Measurements from ENCODE around the gene SND1.

SND1 gene

GRCh38 chr7:128074736-128075135 lies 422.7 kb downstream of the SND1 start:
- in situ Hi-C loops (cut with MboI; ENCODE audit: low pct_unique_long_range_greater_than_20kb, low sequenced_read_pairs), result no loop called here

DNA sequence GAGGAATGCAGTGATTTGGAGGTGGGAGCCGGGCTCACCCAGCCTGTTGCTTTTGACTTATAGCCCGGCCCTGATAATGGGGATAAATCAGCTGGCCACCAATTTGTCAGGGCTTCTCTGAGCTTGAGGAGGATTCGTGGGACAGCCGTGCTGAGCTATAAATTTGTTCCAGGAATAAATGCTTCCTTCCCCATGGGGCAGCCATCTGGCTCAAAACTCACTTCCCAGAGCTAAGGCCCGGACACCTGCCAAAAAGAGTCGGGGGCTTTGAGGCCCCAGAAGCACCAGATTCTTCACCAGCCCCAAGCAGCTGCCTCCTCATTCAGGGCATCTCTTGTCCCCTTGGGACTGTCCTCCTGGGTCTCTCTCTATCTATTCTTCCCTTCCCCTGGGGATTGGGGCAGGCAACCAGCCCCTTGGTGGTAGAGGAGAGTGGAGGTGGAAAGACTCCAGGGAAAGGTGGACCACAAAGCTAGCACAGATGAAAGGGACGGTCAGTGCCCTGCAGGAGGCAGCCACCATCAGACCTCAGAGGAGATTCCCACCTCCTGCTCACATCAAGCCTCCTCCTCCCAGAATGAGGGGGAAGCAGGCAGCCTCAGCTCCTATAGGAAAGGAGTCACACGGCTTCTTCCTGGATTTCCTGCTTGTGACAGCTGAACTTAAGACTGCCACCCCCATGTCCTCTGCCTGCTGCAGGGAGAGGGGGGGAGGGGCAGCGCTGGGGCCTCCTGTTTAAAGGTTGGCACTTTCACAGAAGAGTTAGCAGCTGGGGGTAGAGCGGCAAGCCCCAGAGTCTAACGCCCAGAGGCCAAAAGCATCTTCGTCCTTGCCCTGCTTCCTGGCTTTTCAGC lies 423.5 kb downstream of the SND1 start:
- no peak for DNase-seq
- in situ Hi-C loops (cut with MboI; ENCODE audit: low pct_unique_long_range_greater_than_20kb, low sequenced_read_pairs), result no loop called here

More at GRCh38 chr7:128074736-128075135, 422.7 kb downstream of the SND1 start:
- no peak for DNase-seq

DNA sequence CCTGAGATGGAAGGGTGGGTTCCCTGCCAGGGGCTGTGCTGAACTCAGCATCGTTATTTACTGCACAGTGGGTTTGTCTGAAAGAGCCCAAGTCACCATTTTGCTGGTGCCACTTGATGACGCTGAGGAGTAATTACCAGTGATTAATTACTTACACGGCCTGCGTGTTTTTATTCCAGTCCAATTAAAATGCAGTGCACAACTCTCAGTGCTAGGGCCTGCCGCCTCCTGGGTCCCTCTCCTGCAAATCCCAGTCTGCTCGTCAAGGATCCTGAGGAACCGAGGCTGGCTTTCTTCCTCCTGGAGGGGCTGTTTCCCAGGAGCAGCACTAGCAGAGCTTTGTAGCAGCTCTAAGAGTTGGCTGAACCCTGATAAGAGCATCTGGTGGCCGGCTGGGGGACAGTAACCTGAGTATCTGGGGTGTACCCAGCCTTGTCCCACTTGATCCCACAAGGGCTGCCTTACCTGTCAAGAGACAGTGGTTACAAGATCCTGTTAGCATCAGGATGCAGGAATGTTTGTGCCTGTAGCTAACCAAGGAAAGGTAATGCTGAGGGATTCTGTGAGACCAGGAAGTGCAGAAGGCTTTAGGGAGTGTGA lies 424.3 kb downstream of the SND1 start:
- in situ Hi-C loops (cut with MboI; ENCODE audit: low pct_unique_long_range_greater_than_20kb, low sequenced_read_pairs), result no loop called here

DNA sequence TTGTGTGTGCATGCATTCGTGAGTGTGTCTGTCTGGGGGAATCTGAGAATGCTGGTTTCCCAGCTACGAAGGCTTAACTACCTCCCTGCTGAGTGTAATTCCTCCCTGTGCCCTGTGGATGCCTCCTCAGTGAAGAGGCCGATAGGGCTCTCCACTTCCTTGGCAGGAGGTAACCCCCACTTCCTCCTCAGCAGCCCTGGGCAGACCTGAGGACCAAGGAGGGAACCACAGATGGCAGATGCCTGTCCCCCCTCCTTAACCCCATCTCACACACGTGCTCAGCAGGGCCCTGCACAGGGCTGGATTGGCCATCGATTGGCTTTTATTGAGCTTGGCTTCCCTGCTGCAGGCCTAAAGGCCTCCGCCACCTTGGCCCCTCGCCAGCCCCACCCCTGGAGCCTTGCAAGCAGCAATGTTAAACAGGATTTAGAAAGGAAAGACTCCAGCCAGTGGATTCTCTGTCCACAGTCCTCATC lies 424.8 kb downstream of the SND1 start:
- in situ Hi-C loops (cut with MboI; ENCODE audit: low pct_unique_long_range_greater_than_20kb, low sequenced_read_pairs), result no loop called here
- DNase-seq, result peak; percentile 18

More for the DNA sequence above, 424.3 kb downstream of the SND1 start:
- DNase-seq, result no peak

DNA sequence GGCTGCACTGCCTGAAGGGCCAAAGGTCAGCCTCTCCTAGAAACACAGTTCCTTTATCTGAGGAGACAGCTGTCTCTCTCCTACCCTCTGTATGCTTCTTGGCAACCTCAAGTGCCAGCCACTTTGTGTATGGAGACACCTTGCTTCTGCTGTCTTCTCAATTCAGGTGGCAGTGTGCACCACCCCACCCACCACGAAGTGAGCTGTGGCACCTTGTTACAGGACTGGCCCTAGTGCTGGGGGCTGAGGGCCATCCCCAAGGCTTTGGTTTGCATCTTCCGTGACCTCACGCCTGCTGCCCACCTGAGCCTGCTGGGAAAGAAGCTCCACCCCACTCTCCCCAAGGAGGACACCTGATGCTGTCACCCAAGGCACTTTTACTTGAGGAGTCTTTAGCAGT lies 426.3 kb downstream of the SND1 start:
- in situ Hi-C loops (cut with MboI; ENCODE audit: low pct_unique_long_range_greater_than_20kb, low sequenced_read_pairs), result no loop called here
- DNase-seq, result no peak

GRCh38 chr7:128080169-128080568 lies 428.2 kb downstream of the SND1 start:
- in situ Hi-C loops (cut with MboI; ENCODE audit: low pct_unique_long_range_greater_than_20kb, low sequenced_read_pairs), result no loop called here
- no peak for DNase-seq

- in situ Hi-C loops (cut with MboI; ENCODE audit: low pct_unique_long_range_greater_than_20kb, low sequenced_read_pairs), result no loop called here
- DNase-seq, result no peak
Measured at GRCh38 chr7:128081351-128081750, 429.4 kb downstream of the SND1 start.

DNA sequence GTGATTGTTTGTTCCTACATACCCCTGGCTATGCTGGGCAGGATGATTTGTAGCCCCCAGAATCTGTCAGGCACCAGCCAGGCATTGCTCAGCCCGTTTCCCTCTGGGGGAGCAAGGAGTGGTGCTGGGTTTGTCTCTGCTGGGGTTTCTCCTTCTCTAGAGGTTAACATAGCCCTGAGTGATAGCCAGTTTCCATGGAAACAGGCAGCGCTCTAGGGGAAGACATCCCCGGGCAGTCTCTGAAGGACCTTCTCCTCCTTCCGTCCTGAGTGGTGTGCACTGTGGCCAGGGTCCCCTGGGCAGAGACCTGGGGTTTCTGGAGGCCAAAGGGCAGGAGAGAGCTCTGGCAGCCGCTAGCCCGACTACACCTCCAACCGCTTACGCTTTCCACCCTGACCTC lies 429.8 kb downstream of the SND1 start:
- in situ Hi-C loops (cut with MboI; ENCODE audit: low pct_unique_long_range_greater_than_20kb, low sequenced_read_pairs), result no loop called here
- no peak for DNase-seq

GRCh38 chr7:128082431-128082830 lies 430.4 kb downstream of the SND1 start:
- no peak for DNase-seq
- in situ Hi-C loops (cut with MboI; ENCODE audit: low pct_unique_long_range_greater_than_20kb, low sequenced_read_pairs), result no loop called here

DNA sequence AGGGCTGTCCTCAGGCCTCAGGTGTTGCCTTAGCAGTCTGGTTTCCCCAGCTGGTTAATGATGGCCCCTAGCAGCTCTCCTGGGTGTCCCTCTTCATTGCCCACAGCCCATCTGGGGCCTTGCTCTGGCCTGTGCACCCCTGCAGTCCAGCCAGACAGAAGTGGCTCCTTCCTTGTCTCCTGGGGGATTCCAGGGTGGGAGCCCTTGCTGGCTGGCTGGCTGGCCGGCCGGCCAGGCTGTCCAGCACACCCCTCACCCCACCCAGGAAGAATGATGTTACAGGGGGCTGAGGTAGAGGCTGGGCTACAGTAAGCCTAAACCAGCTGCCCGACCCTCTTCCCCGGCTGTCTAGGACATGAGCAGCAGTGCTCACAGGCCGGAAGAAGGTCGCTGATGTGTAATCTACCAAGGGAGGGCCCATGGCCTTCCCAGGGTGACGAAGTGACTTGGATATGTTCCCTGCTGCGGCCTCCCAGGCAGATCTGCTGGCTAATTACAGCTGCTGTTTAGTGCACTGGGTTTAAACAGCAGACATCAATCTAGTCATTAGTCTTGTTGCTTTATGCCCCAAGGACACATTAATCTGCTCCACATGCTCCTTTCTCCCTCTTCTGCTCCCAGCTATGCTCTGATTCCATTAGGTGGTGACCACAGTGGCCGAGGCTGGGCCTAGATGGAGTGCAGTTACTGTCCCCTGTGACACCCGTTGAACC lies 433.1 kb downstream of the SND1 start:
- no peak for DNase-seq
- in situ Hi-C loops (cut with MboI; ENCODE audit: low pct_unique_long_range_greater_than_20kb, low sequenced_read_pairs), result no loop called here

DNA sequence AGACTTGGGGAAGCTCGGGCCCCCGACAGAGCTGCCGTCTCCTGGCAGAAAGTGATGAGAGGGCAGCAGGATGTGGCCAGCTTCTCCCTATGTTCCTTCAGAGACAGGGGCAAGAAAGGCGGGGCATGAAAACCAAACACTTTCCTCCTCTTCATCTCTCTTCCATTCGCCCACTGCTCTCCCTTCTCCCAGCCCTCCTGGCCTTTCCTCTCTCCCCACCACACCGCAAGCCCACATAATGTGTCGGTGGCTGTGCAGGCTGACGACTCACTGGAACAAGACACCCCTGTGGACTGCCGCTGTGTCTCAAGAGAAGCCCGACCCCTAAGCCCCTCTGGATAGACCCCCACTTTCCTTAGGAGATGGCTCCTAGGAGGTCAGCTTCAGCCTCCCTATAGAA lies 438.5 kb downstream of the SND1 start:
- DNase-seq, result no peak
- in situ Hi-C loops (cut with MboI; ENCODE audit: low pct_unique_long_range_greater_than_20kb, low sequenced_read_pairs), result no loop called here

DNA sequence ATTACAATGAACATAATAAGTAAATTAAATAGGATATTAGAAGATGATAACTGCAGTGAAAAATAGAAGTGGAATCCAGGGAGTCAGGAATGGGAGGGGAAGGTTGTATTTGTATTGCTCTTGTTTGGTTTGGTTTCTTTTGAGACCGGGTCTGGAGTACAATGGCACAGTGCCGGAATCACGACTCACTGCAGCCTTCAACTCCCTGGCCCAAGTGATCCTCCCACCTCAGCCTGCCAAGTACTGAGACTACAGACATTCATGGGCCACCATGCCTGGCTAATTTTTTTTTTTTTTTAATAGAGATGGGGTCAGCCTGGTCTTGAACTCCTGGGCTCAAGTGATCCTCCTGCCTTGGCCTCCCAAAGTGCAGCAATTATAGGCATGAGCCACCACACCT lies 439.1 kb downstream of the SND1 start:
- in situ Hi-C loops (cut with MboI; ENCODE audit: low pct_unique_long_range_greater_than_20kb, low sequenced_read_pairs), result no loop called here
- no peak for DNase-seq

DNA sequence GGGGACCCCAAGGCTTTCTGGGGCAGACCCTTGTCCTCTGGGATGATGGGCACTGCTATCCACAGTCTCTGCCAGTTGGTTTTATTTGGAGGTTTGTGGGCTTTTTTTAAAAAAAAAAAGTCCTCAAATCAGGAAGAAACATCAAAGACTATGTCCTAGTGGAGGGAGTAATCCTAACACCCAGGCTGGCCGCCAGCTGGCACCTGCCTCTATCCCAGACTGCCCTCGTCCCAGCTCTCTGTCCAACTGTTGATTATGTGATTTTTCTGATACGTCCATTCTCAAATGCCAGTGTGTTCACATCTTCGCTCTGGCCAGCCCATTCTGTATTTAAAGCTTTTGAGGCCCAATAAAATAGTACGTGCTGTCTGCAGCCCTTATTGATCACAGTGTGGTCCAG lies 440.2 kb downstream of the SND1 start:
- in situ Hi-C loops (cut with MboI; ENCODE audit: low pct_unique_long_range_greater_than_20kb, low sequenced_read_pairs), result no loop called here

DNA sequence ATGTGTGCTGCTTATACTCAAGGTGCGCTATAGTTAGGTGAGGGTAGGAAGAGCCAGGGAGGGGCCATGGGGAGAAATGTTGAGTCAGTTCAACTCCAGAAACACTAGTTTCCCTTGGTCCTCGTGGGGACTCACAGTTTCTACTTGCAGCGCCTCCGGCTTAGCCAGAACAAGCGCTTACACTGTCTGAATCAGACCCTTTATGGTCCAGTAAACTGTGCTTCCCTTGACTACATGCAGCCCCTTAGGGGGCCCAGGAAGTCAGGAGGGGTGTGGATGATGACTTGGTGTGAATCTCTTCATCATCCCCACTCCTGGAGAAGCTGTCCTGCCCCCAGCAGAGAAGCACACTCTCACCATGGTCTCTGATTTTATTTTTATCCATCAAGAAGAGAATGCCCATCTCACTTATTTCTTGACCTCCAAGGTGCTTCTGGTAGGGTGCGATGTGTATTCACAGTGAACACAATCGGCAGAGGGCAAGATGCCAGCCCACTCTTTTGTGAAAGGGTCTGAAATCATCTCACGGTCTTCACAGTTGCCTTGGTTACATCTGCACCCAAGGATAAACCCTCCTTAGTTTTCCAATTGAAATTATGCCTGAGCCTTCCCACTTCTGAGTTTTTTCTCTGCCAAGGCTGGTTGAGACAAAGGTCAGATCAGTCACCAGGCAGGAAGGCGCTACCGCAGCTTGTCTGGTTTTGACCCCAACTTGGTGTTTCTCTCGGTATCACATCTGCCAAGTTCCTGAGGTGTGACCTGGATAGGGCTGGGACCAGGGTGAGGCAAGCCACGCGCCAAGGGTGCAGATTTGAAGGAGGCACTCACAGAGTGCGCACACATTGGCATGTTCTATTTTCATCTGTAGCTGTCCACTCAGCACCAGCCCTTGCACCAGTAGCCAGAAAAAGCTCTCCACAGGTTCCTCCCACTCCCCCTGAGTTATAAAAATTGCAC lies 441.9 kb downstream of the SND1 start:
- no peak for DNase-seq
- in situ Hi-C loops (cut with MboI; ENCODE audit: low pct_unique_long_range_greater_than_20kb, low sequenced_read_pairs), result no loop called here

More for the DNA sequence above, 440.2 kb downstream of the SND1 start:
- no peak for DNase-seq

DNA sequence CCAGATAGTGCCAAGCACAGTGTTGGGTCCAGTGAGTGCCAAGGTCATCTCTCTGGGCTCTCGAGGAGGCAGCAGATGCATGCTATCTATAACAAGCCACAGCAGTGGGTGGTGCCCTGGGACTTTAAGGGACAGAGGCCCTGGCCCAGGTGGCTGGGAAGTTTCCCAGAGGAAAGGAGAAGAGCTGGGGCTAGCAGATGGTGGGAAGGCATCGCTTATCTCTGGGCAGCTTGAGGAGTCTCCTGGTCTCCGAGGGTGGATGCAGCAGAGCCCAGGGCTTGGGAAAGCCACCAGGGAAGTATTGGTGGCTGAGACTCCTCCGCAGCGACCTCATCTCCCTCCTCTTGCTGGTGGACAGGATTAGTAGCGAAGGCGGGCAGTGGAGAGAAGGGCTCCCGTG lies 442.7 kb downstream of the SND1 start:
- no peak for DNase-seq
- in situ Hi-C loops (cut with MboI; ENCODE audit: low pct_unique_long_range_greater_than_20kb, low sequenced_read_pairs), result no loop called here

DNA sequence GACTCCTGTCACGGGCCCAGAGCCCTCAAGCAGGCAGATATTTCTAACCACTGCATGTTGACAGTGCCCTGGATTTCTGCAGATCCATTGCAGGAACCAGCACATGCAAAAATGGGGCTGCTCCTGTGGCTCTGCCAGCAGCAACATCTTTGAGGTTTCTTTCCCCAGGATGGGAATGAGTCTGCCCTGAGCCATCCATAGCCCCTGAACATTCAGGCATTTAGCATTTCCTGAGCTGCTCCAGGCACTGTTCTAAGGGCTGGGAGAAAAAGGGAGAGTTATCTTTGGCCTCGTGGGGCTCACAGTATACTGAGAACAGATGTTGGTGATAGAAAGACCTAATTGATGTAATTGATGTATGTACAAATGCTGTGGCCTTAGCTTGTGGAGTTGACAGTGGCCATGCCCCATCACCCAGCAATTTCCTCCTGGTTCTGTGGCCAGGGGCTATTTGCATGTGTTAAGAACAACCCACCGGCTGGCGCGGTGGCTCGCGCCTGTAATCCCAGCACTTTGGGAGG lies 445.3 kb downstream of the SND1 start:
- DNase-seq, result no peak
- in situ Hi-C loops (cut with MboI; ENCODE audit: low pct_unique_long_range_greater_than_20kb, low sequenced_read_pairs), result no loop called here

- in situ Hi-C loops (cut with MboI; ENCODE audit: low pct_unique_long_range_greater_than_20kb, low sequenced_read_pairs), result no loop called here
- DNase-seq, result no peak
Measured at GRCh38 chr7:128098629-128099028, 446.6 kb downstream of the SND1 start.

GRCh38 chr7:128099204-128099671 lies 447.2 kb downstream of the SND1 start:
- DNase-seq, result no peak
- in situ Hi-C loops (cut with MboI; ENCODE audit: low pct_unique_long_range_greater_than_20kb, low sequenced_read_pairs), result no loop called here

Measured in KBM-7 (cell line).